Measurements from ENCODE around the gene HSPE1.
"Not testable (repeated sequence)": the region's sequence is repeated elsewhere in the genome, so short reads cannot be mapped to it uniquely, and the experiment has no call there.

The HSPE1 gene

DNA sequence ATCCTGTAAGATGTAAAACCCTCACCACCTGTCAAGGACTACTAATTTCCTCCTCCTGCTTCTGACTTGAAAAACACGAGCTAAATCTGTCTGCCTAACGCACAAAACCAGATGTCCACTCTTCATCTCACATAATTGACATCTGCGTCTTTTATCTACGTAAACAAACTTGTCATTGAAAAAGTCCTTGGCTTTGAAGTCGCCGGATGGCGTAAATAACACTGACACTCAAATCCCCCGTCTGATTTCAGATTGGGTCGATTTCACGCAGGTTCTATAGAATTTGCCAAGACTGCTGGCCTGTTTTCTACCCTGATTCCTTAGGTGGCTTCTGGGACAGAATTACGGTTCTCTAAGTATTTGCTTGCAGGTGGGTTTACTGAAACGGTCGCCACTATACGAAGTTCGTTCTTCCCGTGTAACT, 15.1 kb downstream of the HSPE1 start:
- peak overlapping the region; percentile 96 to 97 for H3K4me3 Mint-ChIP-seq
- H3K27me3 Mint-ChIP-seq = no peaks in the 10 kb centered on the region
- peaks cover 28% of the 10 kb centered on the region for H3K4me1 Mint-ChIP-seq
- H3K9me3 Mint-ChIP-seq = no peaks in the 10 kb centered on the region
- H3K27ac Mint-ChIP-seq = peak overlapping the region; percentile 97 to 100
- ATAC-seq (peak; percentile 4), DNase-seq (no peak)

DNA sequence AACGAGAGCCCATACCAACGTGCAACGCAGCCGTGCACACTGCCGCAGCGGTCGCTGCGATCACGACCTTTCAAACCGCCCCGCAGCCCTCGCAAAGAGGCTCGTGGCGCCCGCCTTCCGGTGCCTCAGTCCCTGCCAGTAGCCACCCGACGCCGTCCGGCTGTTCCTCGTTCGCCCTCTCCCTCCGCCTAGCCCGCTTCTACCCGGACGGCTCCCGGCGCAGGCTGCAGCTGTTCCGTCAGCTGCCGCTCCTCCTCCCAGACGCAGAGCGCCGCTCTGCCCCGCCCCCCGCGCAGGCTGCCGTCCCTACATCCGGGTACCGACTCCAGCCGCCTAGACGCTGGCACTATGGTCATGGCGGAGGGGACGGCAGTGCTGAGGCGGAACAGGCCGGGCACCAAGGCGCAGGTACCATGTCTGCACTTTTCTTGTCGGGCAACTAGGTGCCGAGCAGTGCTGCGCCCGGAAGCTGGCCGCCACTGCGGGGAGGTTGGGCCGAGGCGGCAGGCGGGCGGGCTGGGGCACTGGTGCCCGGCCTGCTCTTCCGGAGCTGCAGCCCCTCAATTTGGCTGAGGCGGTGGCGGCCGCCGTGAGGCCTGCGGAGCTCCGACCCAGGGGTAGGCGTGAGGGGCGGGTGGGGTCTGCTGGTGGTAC, 15.7 kb downstream of the HSPE1 start, which contains the start of gene MOB4:
TSS of gene MOB4 (plus strand) at position 328 of the 654 bp plus-strand sequence. CDS start at position 349, 21 bp downstream.
- ATAC-seq (peak; percentile 95), DNase-seq (peak; percentile 97)
- Mint-ChIP-seq H3K27ac (peak within 1 kb of the TSS; percentile 97 to 100), H3K4me3 (peak within 1 kb of the TSS; percentile 96 to 97), H3K27me3 (no peaks in the 10 kb centered on the region), H3K4me1 (peaks cover 28% of the 10 kb centered on the region), H3K9me3 (peaks cover 0 to 3% of the 10 kb centered on the region in 2 donors)

DNA sequence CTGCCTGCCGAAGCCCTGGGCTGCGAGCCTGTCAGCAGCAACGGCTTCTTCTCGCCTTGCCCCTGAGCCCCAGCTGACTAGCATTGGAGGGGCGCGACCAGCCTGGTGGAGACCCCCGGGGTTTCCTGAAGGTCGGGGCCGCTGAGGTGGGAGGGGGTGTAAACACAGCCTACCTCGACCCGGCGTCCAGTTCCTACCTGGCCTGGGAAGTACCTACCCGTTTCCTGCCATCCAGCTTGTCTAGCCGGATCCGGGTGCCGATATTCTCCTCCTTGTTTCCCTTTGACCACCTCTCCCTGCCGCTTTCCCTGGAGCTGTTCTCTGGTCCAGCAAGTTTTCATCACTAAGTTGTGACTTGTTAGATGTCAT, 16.2 kb downstream of the HSPE1 start:
- Mint-ChIP-seq H3K27me3 (no peaks in the 10 kb centered on the region), H3K4me1 (peaks cover 28% of the 10 kb centered on the region), H3K4me3 (peak overlapping the region; percentile 96 to 97), H3K9me3 (peaks cover 0 to 7% of the 10 kb centered on the region in 2 donors), H3K27ac (peak overlapping the region; percentile 97 to 100)
- ATAC-seq (peak; percentile 27), DNase-seq (no peak)

DNA sequence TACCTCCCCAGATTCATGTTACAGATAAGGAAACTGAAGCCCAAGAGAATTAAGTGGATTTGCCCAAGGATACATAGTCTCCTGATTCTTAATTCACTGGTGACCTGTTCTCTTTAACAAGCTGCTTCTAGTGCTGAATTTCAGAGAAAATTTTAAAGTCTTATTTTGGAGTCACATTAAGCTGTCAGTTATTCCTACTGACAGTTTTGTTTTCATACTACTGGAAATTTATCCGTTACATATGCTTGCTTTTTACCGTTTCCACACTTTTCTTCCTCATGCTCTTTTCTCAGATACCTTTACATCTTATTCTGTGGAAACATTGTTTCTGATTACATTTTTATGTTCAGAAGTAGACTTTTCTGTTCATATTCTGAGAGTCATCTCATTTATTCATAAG, 17.0 kb downstream of the HSPE1 start:
- H3K27ac Mint-ChIP-seq = peak overlapping the region in 1 of 2 donors; percentile 84
- DNase-seq (no peak), ATAC-seq (no peak)
- H3K4me1 Mint-ChIP-seq = peaks cover 28% of the 10 kb centered on the region
- H3K9me3 Mint-ChIP-seq = peaks cover 0 to 7% of the 10 kb centered on the region in 2 donors
- H3K27me3 Mint-ChIP-seq = no peaks in the 10 kb centered on the region
- peak overlapping the region; percentile 96 to 97 for H3K4me3 Mint-ChIP-seq

DNA sequence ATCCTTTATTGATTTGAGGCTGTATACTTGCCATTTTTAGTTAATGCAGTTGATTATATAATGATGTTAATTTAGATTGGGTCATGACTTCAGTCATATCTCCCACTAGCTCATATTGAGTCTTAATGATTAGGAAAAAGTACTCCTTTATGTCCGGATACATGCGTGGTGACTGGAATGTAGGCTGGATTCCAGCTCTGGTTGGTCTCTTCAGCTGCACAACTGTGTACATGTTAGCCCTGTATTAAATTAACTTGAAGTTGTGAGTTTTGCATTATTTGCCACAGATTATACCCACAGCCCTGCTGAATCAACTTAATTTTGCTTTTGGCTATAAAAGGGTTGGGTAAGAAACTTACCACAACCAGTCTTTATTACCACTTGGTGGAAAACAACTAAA, 38.2 kb downstream of the HSPE1 start:
- Mint-ChIP-seq H3K27me3 (no peaks in the 10 kb centered on the region), H3K9me3 (no peaks in the 10 kb centered on the region), H3K4me1 (peaks cover 31% of the 10 kb centered on the region), H3K4me3 (no peak overlapping the region), H3K27ac (no peak overlapping the region)
- ATAC-seq (no peak), DNase-seq (no peak)

DNA sequence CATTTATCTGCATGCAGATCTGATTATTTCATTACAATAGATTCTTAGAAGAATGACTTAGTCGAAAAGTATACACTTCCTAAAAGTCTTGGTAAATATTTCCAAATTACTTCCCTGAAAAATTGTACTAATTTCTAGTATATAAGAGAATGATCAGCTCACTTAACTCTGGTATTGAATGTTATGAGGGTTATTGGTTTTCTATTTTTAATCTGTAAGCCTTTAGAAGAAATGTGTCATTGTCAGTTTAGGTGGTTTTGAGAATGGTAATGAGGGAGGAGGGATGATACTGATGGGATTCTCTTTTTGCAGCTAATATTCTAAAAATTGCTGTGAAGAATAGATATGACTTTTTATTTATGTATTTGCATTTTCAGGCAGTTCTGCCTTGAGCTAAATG, 39.6 kb downstream of the HSPE1 start:
- Mint-ChIP-seq H3K27ac (no peak overlapping the region), H3K4me3 (no peak overlapping the region), H3K9me3 (no peaks in the 10 kb centered on the region), H3K27me3 (no peaks in the 10 kb centered on the region), H3K4me1 (peaks cover 18% of the 10 kb centered on the region)
- no peak for DNase-seq
- ATAC-seq = no peak

DNA sequence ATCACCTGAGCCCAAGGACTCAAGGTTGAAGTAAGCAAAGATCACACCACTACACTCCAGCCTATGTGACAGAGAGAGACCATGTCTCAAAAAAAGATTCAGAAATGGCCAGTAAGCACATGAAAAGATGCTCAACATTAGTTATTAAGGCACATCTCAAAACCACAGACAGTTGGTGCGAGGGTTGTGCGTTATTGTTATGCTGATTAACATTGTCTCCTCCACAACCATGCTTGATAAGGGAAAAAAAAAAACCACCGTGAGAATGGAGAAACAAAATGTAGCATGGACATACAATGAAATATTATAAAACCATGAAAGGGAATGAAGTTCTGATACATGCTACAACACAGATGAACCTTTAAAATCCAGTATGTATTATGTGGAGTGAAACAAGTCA, 43.0 kb downstream of the HSPE1 start:
- no peak overlapping the region for H3K4me3 Mint-ChIP-seq

DNA sequence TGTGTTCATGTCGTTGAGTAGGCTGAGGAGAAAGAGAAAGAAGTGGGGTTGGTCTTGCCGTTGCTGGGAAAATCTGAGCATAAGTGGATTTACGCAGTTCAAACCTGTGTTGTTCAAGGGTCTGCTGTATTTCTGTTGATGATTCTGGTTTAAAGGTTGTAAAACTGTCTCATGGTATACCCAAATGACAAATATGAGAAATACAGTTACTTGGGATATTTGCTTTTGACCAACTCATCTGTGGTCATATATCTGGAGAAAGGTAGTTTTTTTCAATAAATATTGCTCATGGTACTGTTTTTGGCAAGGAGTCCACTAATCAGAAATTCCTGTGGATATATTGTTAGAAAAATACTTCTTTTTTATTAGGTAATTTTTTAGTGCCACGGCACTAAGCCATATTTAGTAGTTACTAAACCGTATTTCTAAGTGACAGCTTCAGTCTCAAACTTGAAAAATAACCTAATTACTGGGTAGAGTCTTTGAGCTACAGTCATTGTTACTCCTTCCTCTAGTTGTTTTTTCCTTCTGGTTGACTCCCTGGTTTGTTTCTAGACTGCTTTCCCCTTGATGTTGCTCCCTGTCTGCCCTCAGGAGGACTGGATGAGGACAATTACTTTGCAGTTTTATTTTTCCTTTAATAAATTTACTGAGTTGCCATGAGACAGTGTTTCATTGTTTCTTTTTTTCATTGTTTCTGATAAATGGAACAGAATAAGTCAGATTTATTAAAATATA, 47.2 kb downstream of the HSPE1 start:
- Mint-ChIP-seq H3K4me1 (no peaks in the 10 kb centered on the region), H3K27ac (no peak overlapping the region), H3K27me3 (no peaks in the 10 kb centered on the region), H3K9me3 (no peaks in the 10 kb centered on the region), H3K4me3 (no peak overlapping the region)
- no peak for DNase-seq
- no peak for ATAC-seq

More for the DNA sequence above, 43.0 kb downstream of the HSPE1 start:
- ATAC-seq (no peak), DNase-seq (no peak)
- H3K9me3 Mint-ChIP-seq = no peaks in the 10 kb centered on the region
- H3K4me1 Mint-ChIP-seq = peaks cover 9% of the 10 kb centered on the region
- H3K27ac Mint-ChIP-seq = no peak overlapping the region
- no peaks in the 10 kb centered on the region for H3K27me3 Mint-ChIP-seq

DNA sequence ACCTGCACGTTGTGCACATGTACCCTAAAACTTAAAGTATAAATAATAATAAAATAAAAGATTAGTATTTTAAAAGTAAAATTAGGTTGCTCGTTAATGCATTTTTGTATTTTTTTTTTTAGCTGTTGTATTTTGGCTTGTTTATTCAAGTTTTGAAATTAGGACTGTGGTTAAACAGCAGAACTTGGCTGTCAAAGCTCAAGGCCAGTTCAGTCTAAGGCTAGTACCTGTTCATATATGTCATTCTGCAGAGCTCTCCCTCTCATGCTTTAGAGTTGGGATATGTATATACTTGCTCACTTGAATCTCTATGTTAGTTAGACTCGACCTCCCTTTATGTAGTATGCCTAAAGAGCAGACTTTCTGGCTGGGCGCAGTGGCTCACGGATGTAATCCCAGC, 48.4 kb downstream of the HSPE1 start:
- H3K27ac Mint-ChIP-seq = no peak overlapping the region

DNA sequence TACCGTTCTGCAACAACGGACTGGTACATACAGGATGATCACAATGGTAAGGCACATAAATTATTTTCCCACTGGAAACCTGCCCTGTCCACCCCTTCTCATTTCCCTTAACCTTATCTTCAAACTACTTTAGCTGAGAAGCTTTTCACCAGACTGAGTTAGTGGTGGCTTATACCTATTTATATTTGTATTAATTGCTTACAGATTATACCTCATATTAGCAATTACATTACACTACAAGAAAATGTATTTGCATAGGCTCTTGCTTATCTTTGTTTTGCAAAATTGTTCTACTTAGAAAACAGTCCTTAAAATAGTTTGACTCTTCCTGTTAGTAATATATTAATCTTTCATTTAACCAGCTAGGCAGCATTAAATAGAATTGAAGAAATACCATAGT, 51.1 kb downstream of the HSPE1 start:
- H3K9me3 Mint-ChIP-seq, DNase-seq, H3K4me3 Mint-ChIP-seq, H3K4me1 Mint-ChIP-seq, H3K27me3 Mint-ChIP-seq, ATAC-seq, H3K27ac Mint-ChIP-seq: not testable (repeated sequence)

More for the DNA sequence above, 48.4 kb downstream of the HSPE1 start:
- Mint-ChIP-seq H3K9me3 (no peaks in the 10 kb centered on the region), H3K4me1 (no peaks in the 10 kb centered on the region), H3K4me3 (no peak overlapping the region), H3K27me3 (no peaks in the 10 kb centered on the region)
- DNase-seq = no peak
- ATAC-seq = no peak

Measured in stimulated activated naive CD8-positive, alpha-beta T cell treated with anti-CD3 and anti-CD28 coated beads, Interleukin-15, amount 100 ng/mL, for 72 hours (primary cell).